HAP-1 (cell line): ENCODE data around the gene HPGDS.

Experiments used
- DNase-seq, 2 experiments: peaks; one replicate each; pipeline ENCODE4 v3.0.0-alpha.2; 2016 to 2020; ENCODE audit warnings: low spot score in 2 of 2
- H3K27me3 ChIP-seq: fragments of 250-450 bp; sonication (Bioruptor Pico); 2 replicates; pipeline ENCODE4 v1.5.1; 2020; ENCODE audit warnings: low read depth, mild to moderate bottlenecking, moderate library complexity
- H3K36me3 ChIP-seq: fragments of 250-450 bp; sonication (Bioruptor Pico); replicated peaks from 2 replicates; pipeline ENCODE4 v1.5.1; 2020; ENCODE audit warnings: mild to moderate bottlenecking
- H3K4me1 ChIP-seq: fragments of 250-450 bp; sonication (Bioruptor Pico); 2 replicates; pipeline ENCODE4 v1.5.1; 2020; ENCODE audit warnings: mild to moderate bottlenecking
- H3K4me3 ChIP-seq: fragments of 250-450 bp; sonication (Bioruptor Pico); 2 replicates; pipeline ENCODE4 v1.5.1; 2020; ENCODE audit warnings: mild to moderate bottlenecking, moderate library complexity
- H3K9me3 ChIP-seq: fragments of 250-450 bp; sonication (Bioruptor Pico); 2 replicates; pipeline ENCODE4 v1.5.1; 2020; ENCODE audit warnings: mild to moderate bottlenecking, moderate library complexity
- in situ Hi-C: fragments of 300-500 bp; cut with MboI; formaldehyde crosslinking; loops from 3 replicates; pipeline ENCODE4 v1.14.3; 2020; ENCODE audit warnings: low sequenced_read_pairs, inconsistent platforms, mixed read lengths

Gene HPGDS

DNA sequence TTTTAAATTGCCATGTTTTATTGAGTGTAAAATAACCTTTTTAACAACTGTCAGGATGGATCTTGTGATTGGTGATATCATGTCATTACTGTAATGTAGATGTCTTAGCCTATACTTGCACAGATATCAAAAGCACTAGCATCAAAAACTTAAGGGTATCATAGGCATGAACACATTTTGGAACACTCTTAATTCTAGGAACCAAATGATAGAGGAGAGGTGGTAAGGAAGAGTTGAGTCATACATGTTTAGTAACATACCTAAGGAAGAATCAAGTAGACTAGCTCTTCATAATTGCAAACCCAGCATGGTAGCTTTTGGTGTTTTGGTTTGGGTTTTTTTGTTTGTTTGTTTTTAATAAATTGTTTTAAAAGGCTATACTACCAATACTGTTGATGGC, 91.5 kb downstream of the HPGDS start:
- no peaks in the 10 kb centered on the region for H3K9me3 ChIP-seq
- H3K27me3 ChIP-seq = no peaks in the 10 kb centered on the region
- DNase-seq = no peak
- peaks cover 32% of the 10 kb centered on the region for H3K36me3 ChIP-seq
- in situ Hi-C loops = loop anchor here (25.0 kb wide), 1 partner anchor 464 kb away; no protein-coding TSS in a partner anchor
- H3K4me1 ChIP-seq = peaks cover 15% of the 10 kb centered on the region
- no peak overlapping the region for H3K4me3 ChIP-seq
